Stimulated activated CD4-positive, alpha-beta T cell treated with anti-CD3 and anti-CD28 coated beads, Interleukin-4, amount 100 ng/mL, for 1 hour (primary cell): ENCODE data around the gene TAF11.
"Not testable (repeated sequence)": the region's sequence is repeated elsewhere in the genome, so short reads cannot be mapped to it uniquely, and the experiment has no call there.

Experiments used
- DNase-seq: peaks from one replicate; pipeline ENCODE4 v3.0.0-alpha.2; 2020

Gene TAF11

GRCh38 chr6:34860776-34861175 lies 27.1 kb downstream of the TAF11 start:
- DNase-seq = no peak

DNA sequence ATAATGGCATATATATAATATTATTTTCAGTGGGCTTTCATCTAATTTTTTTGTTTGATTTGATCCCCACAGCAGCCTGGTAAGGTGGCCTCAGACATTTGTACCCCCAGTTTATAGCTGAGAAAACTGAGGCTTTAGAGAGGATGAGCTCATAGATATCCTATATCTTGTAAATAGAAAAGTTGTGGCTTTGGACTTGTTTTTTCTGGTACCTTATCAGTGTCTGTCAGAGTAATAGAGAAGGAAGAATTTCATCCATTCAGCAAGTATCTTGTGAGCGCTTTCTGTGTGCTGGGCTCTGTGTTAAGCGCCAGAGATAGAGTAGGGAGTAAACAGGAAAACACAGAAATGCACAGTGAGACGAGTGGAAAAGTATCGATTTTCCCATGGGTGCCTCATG lies 27.9 kb downstream of the TAF11 start:
- DNase-seq = no peak

- no peak for DNase-seq
These were observed 29.2 kb downstream of the TAF11 start for GRCh38 chr6:34858681-34859080.

DNA sequence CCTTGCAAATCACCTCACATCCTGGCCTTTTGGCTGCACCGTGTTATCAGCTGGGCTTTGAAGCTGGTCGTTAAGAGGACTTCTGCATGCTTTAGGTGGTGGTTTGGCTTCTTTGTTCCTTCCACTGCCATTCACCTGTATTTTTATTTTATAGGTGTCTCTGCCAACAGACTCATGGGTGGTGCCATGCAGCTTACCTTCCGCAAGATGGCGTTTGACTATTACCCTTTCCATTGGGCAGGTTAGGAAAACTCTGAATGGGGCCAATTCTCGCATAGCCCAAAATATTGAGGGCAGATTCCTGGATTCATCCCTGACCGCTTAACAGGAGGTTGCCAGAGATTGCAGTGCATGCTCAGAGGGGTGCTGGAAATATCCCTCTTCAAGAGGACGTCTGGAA lies 32.4 kb downstream of the TAF11 start:
- no peak for DNase-seq

- no peak for DNase-seq
These were observed 35.3 kb downstream of the TAF11 start for GRCh38 chr6:34852406-34853085.

DNA sequence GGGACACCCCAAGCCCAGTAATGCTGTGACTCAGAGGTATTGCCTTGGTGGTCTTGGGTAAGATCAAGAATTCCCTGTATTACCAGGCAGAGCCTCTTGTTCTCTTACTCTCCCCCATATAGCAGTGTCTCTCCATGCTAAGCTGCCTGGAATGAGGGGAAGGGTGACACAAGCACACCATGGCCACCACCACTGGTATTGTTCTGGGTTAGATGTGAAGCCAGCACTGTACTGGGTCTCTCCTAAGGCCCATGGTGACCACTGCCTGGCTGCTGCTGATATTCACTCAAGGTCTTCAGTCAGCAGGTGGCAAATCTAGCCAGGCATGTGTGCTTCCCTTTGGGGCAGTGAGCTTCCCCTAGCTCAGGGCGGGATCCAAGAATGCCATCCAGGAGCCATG lies 36.5 kb downstream of the TAF11 start:
- DNase-seq = no peak

DNA sequence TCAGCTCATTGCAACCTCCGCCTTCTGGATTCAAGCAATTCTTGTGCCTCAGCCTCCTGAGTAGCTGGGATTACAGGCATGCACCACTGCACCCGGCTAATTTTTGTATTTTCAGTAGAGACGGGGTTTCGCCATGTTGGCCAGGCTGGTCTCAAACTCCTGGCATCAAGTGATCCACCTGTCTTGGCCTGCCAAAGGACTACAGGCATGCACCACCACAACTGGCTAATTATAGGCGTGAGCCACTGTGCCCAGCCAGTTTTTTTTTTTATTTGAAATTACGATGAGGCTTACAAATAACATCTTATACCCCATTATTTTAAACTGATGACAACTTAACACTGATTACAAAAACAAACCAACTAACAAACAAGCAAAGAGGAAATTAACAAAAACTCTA lies 38.8 kb downstream of the TAF11 start:
- not testable (repeated sequence) for DNase-seq

- DNase-seq = no peak
These were observed 48.0 kb downstream of the TAF11 start for GRCh38 chr6:34839666-34840352.

DNA sequence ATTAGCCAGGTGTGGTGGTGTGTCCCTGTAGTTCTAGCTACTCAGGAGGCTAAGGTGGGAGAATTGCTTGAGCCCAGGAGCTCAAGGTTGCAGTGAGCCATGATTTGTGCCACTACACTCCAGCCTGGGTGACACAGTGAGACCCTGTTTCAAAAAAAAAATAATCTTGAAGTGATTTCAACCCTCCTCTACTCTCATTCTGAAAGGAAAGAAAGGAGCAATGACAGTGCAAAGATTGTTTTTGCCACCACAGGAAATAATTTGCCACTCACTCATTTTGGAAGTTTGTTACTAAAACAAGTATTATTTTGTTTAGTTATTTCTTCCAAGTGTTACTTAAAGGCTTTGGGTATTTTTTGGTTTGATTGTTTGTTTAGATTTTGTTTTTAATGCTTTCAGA lies 50.3 kb downstream of the TAF11 start:
- DNase-seq = no peak

- no peak for DNase-seq
These were observed 51.4 kb downstream of the TAF11 start for GRCh38 chr6:34836451-34836850.

- DNase-seq = no peak
These were observed 51.8 kb downstream of the TAF11 start for GRCh38 chr6:34836008-34836407.

DNA sequence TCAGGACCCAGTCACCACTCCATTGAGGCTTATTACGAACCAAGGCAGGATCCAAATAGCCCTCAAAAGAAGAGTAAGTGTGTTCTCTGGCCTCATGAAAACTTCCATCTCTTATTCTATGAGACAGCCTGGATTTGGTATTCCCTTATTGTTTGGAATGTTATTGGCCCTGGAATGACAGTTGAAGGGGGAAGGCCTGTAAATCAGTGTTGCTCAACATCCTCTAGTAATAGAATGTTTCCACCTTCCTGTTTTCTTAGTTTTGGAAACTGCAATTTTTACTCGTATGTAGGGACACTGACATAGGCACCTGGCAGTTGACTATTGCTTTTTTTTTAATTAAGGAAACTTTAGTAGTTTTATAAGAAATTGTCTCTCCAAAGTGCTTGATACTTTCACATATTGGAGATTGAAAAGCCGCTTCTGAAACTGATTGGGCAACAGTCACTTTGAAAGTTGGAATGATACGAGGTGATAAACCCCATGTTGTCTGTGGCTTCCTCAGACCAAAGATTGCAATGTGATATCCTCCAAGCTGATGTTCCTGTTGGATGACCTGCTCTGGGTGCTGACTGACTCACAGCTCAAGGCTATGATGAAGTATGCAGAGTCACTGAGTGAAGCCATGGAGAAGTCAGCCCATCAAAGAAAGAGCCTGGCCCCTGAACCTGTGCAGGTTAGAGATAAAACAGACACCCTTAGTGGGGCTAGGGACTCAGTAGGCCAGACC lies 52.9 kb downstream of the TAF11 start:
- DNase-seq = no peak

- DNase-seq = no peak
These were observed 54.9 kb downstream of the TAF11 start for GRCh38 chr6:34832942-34833341.

DNA sequence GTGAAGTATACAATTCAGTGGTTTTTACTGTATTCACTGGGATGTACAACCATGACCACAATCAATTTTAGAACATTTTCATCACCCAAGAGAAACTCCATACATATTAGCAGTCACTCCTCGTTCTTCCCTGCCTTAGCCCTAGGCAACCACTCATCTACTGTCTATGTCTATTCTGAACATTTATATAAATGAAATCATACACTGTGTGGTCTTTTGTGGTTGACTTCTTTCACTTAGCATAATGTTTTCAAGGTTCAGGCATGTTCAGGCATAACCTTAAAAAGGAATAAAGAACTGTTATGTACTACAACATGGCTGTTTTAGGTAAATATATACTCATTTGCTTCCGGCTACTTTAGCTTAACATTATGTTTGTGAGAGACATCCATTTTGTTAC lies 58.7 kb downstream of the TAF11 start:
- no peak for DNase-seq
